A549 treated with dexamethasone at 1 μM for 4 hours (cell line): ENCODE measurements around the gene SYTL3. TPM values are rescaled to one million over a fixed set of nuclear protein-coding genes. Genes with fewer than 3 reads are reported as not detected.

Source experiments
- total RNA-seq: library from RNA; stranded (reverse); fragments of 200-300 nt; extraction: Qiagen RNA extraction; gene quantifications from 5 replicates; pipeline ENCODE4 v1.2.3, GENCODE V29; 2022

SYTL3 gene
- 1.5 to 1.8 TPM (median 1.7 TPM) in 5 replicates for total RNA-seq

GRCh38 chr6:158649289-158650143 lies at the start of gene SYTL3:
Gene SYTL3 (plus strand): TSS chr6:158650054. CDS start chr6:158663269, 13,215 bp downstream.

GRCh38 chr6:158644231-158645063 lies 5.4 kb upstream of the SYTL3 start, which contains the start of gene DYNLT1:
Gene DYNLT1 (minus strand): TSS chr6:158644743. CDS start chr6:158644708, 35 bp downstream.

Other genes starting within 250 kb of the SYTL3 start
- gene TMEM181, start 90.0 kb upstream of the SYTL3 start, total RNA-seq: 11.7 to 16.0 TPM (median 15.5 TPM) in 5 replicates
- 90.5 to 139 TPM (median 95.9 TPM) in 5 replicates for gene DYNLT1, start 5.3 kb upstream of the SYTL3 start, total RNA-seq
- gene EZR, start 169.3 kb downstream of the SYTL3 start, total RNA-seq: 454 to 533 TPM (median 502 TPM) in 5 replicates